Measurements from ENCODE around the gene EDAR.

EDAR gene

GRCh38 chr2:108967757-108968156 is 21.3 kb downstream of the EDAR start:
- no peak for DNase-seq (ENCODE audit: low spot score)

- DNase-seq (ENCODE audit: low spot score) = peak; percentile 91
Measured at GRCh38 chr2:108965540-108966289, 23.3 kb downstream of the EDAR start.

- DNase-seq (ENCODE audit: low spot score) = no peak
Measured at GRCh38 chr2:108963057-108963456, 26.0 kb downstream of the EDAR start.

- no peak for DNase-seq (ENCODE audit: low spot score)
Measured at GRCh38 chr2:108961796-108962195, 27.2 kb downstream of the EDAR start.

- DNase-seq (ENCODE audit: low spot score) = no peak
Measured at GRCh38 chr2:108960006-108960405, 29.0 kb downstream of the EDAR start.

GRCh38 chr2:108959401-108959800 is 29.6 kb downstream of the EDAR start:
- DNase-seq (ENCODE audit: low spot score) = no peak

- DNase-seq (ENCODE audit: low spot score) = no peak
Measured at GRCh38 chr2:108958632-108959341, 30.2 kb downstream of the EDAR start.

GRCh38 chr2:108958002-108958401 is 31.0 kb downstream of the EDAR start:
- DNase-seq (ENCODE audit: low spot score) = peak; percentile 86

GRCh38 chr2:108956375-108956774 is 32.6 kb downstream of the EDAR start:
- DNase-seq (ENCODE audit: low spot score) = no peak

- no peak for DNase-seq (ENCODE audit: low spot score)
Measured at GRCh38 chr2:108950369-108951135, 38.5 kb downstream of the EDAR start.

- no peak for DNase-seq (ENCODE audit: low spot score)
Measured at GRCh38 chr2:108949316-108950239, 39.4 kb downstream of the EDAR start.

- no peak for DNase-seq (ENCODE audit: low spot score)
Measured at GRCh38 chr2:108947271-108947907, 41.6 kb downstream of the EDAR start.

GRCh38 chr2:108946442-108946841 is 42.6 kb downstream of the EDAR start:
- no peak for DNase-seq (ENCODE audit: low spot score)

- DNase-seq (ENCODE audit: low spot score) = no peak
Measured at GRCh38 chr2:108945969-108946368, 43.1 kb downstream of the EDAR start.

GRCh38 chr2:108944601-108945331 is 44.3 kb downstream of the EDAR start:
- no peak for DNase-seq (ENCODE audit: low spot score)

GRCh38 chr2:108943751-108944150 is 45.3 kb downstream of the EDAR start:
- no peak for DNase-seq (ENCODE audit: low spot score)

- DNase-seq (ENCODE audit: low spot score) = no peak
Measured at GRCh38 chr2:108942888-108943287, 46.1 kb downstream of the EDAR start.

- no peak for DNase-seq (ENCODE audit: low spot score)
Measured at GRCh38 chr2:108942231-108942825, 46.7 kb downstream of the EDAR start.

GRCh38 chr2:108941767-108942166 is 47.3 kb downstream of the EDAR start:
- no peak for DNase-seq (ENCODE audit: low spot score)

GRCh38 chr2:108941161-108941665 is 47.8 kb downstream of the EDAR start:
- DNase-seq (ENCODE audit: low spot score) = no peak
